H1 (cell line): ENCODE measurements around the gene SCARB1. TPM values are rescaled to one million over a fixed set of nuclear protein-coding genes. Genes with fewer than 3 reads are reported as not detected.

Experiments
- CTCF ChIA-PET: fragments of 300-600 bp; sonication (Branson Sonifier 250); formaldehyde crosslinking; loops from one replicate; lab custom pipeline; 2021; ENCODE audit not compliant: partially characterized antibody; lab: Charles Lee
- POLR2A ChIA-PET: fragments of 300-600 bp; sonication (Branson Sonifier 250); formaldehyde crosslinking; loops from one replicate; lab custom pipeline; 2021; ENCODE audit warnings: inconsistent platforms; ENCODE audit not compliant: partially characterized antibody; lab: Charles Lee
- DNase-seq, 2 experiments: peaks; one replicate each; pipeline versions ENCODE4 v3.0.0 to v3.0.0-alpha.2; 2010 to 2022; ENCODE audit warnings: low spot score in 2 of 2, low read depth in 1 of 2, mixed read lengths in 1 of 2
- FAIRE-seq: peaks from 2 replicates; lab custom pipeline; 2011; peaks lifted over from hg19 to GRCh38; lab: Jason Lieb, UNC
- H2AFZ ChIP-seq: 2 replicates; pipeline ENCODE4 v1.8.1; 2012; ENCODE audit warnings: low read length, inconsistent platforms
- H2AK5ac ChIP-seq: 2 replicates; pipeline ENCODE4 v1.6.1; 2013; ENCODE audit warnings: low read depth, low read length
- H2BK120ac ChIP-seq: replicated peaks from 2 replicates; pipeline ENCODE3; 2013; ENCODE audit warnings: low read depth, low read length, inconsistent platforms
- H2BK12ac ChIP-seq: 2 replicates; pipeline ENCODE4 v1.6.1; 2013; ENCODE audit warnings: low read depth, low read length
- H2BK15ac ChIP-seq: 2 replicates; pipeline ENCODE4 v1.6.1; 2013; ENCODE audit warnings: low read length
- H2BK20ac ChIP-seq: 2 replicates; pipeline ENCODE4 v1.6.1; 2013; ENCODE audit warnings: low read length
- H2BK5ac ChIP-seq: 2 replicates; pipeline ENCODE4 v1.6.1; 2013; ENCODE audit warnings: low read depth, low read length
- H3K14ac ChIP-seq: 2 replicates; pipeline ENCODE4 v1.6.1; 2013; ENCODE audit warnings: inconsistent platforms; ENCODE audit not compliant: insufficient read length
- H3K18ac ChIP-seq: 2 replicates; pipeline ENCODE4 v1.6.1; 2013; ENCODE audit warnings: low read length; ENCODE audit errors: extremely low read depth
- H3K23ac ChIP-seq: 2 replicates; pipeline ENCODE4 v1.6.1; 2013; ENCODE audit warnings: inconsistent platforms; ENCODE audit not compliant: insufficient read length
- H3K23me2 ChIP-seq: 2 replicates; pipeline ENCODE4 v1.6.1; 2013; ENCODE audit warnings: low read depth, low read length
- H3K27ac ChIP-seq: 2 replicates; pipeline ENCODE4 v1.6.1; 2011; ENCODE audit warnings: low read depth, low read length, inconsistent platforms
- H3K27me3 ChIP-seq, 4 experiments: replicated peaks in 1 of 4; 1 replicate in 1 of 4; 2 replicates in 3 of 4; pipeline versions ENCODE4 v1.6.1 to v1.8.1; 2011 to 2013; ENCODE audit warnings: low read length in 3 of 4, mild to moderate bottlenecking in 3 of 4, inconsistent platforms in 2 of 4, mixed read lengths in 2 of 4, moderate library complexity in 1 of 4; ENCODE audit not compliant: control insufficient read depth in 3 of 4, insufficient read depth in 3 of 4; ENCODE audit errors: extremely low read depth in 1 of 4
- H3K36me3 ChIP-seq, 4 experiments: 2 replicates each; pipeline versions ENCODE4 v1.6.1 to v1.8.1; 2011 to 2013; ENCODE audit warnings: mild to moderate bottlenecking in 4 of 4, low read length in 3 of 4, moderate library complexity in 2 of 4, control low read depth in 1 of 4, inconsistent platforms in 1 of 4; ENCODE audit not compliant: insufficient read depth in 4 of 4, control insufficient read depth in 2 of 4
- H3K4ac ChIP-seq: replicated peaks from 2 replicates; pipeline ENCODE3; 2013; ENCODE audit warnings: low read length, low read depth, mixed read lengths, inconsistent platforms; ENCODE audit not compliant: insufficient read length
- H3K4me1 ChIP-seq, 4 experiments: replicated peaks in 1 of 4; 1 replicate in 1 of 4; 2 replicates in 3 of 4; pipeline versions ENCODE4 v1.6.1 to v1.8.1; 2011 to 2013; ENCODE audit warnings: low read length in 3 of 4, inconsistent platforms in 2 of 4, mixed read lengths in 1 of 4; ENCODE audit not compliant: insufficient read depth in 4 of 4, control insufficient read depth in 3 of 4
- H3K4me2 ChIP-seq, 2 experiments: 2 replicates each; pipeline versions ENCODE4 v1.6.1 to v1.8.1; 2011 to 2013; ENCODE audit warnings: low read depth in 2 of 2, low read length in 2 of 2, control low read depth in 1 of 2, inconsistent platforms in 1 of 2, mild to moderate bottlenecking in 1 of 2; ENCODE audit not compliant: insufficient read depth in 1 of 2
- H3K4me3 ChIP-seq, 4 experiments: fragments of 200-600, 300-600 bp in 1 of 4; sonication (generic), shearing (Covaris generic), sonication (Bioruptor Twin) in 1 of 4; 2 replicates each; pipeline versions ENCODE4 v1.5.1 to v1.8.1; 2011 to 2016; ENCODE audit warnings: low read length in 4 of 4, low read depth in 3 of 4, control low read depth in 2 of 4, inconsistent platforms in 2 of 4, mild to moderate bottlenecking in 2 of 4, mixed read lengths in 1 of 4, moderate library complexity in 1 of 4; ENCODE audit not compliant: insufficient read depth in 2 of 4; ENCODE audit errors: extremely low read depth in 1 of 4
- H3K56ac ChIP-seq: replicated peaks from 2 replicates; pipeline ENCODE3; 2013; ENCODE audit warnings: low read depth, mild to moderate bottlenecking, mixed read lengths, low read length, inconsistent platforms; ENCODE audit not compliant: insufficient read length
- H3K79me1 ChIP-seq: 2 replicates; pipeline ENCODE4 v1.6.1; 2013; ENCODE audit warnings: low read depth, low read length, control low read depth
- H3K79me2 ChIP-seq, 2 experiments: 2 replicates each; pipeline versions ENCODE4 v1.6.1 to v1.8.1; 2012 to 2013; ENCODE audit warnings: low read length in 2 of 2, mild to moderate bottlenecking in 2 of 2, inconsistent platforms in 1 of 2; ENCODE audit not compliant: insufficient read depth in 2 of 2, control insufficient read depth in 1 of 2
- H3K9ac ChIP-seq, 4 experiments: replicated peaks in 1 of 4; 1 replicate in 1 of 4; 2 replicates in 3 of 4; pipeline versions ENCODE4 v1.6.1 to v1.8.1; 2011 to 2013; ENCODE audit warnings: low read depth in 3 of 4, low read length in 3 of 4, control low read depth in 2 of 4, mild to moderate bottlenecking in 2 of 4, moderate library complexity in 2 of 4, inconsistent platforms in 1 of 4; ENCODE audit errors: extremely low read depth in 1 of 4
- H3K9me3 ChIP-seq, 2 experiments: 2 replicates each; pipeline versions ENCODE4 v1.6.1 to v1.8.1; 2012 to 2013; ENCODE audit warnings: mild to moderate bottlenecking in 2 of 2, moderate library complexity in 2 of 2, control low read depth in 1 of 2, inconsistent platforms in 1 of 2, low read depth in 1 of 2, low read length in 1 of 2, mixed read lengths in 1 of 2; ENCODE audit not compliant: insufficient read depth in 2 of 2
- H4K20me1 ChIP-seq, 2 experiments: replicated peaks in 1 of 2; 2 replicates each; pipeline versions ENCODE3 to v1.8.1; 2011 to 2013; ENCODE audit warnings: inconsistent platforms in 2 of 2, low read length in 2 of 2, mild to moderate bottlenecking in 1 of 2; ENCODE audit not compliant: insufficient read depth in 2 of 2, control insufficient read depth in 1 of 2
- H4K5ac ChIP-seq: 2 replicates; pipeline ENCODE4 v1.6.1; 2013; ENCODE audit warnings: low read length, low read depth, mixed read lengths, inconsistent platforms; ENCODE audit not compliant: insufficient read length
- H4K8ac ChIP-seq: 2 replicates; pipeline ENCODE4 v1.8.0; 2013; ENCODE audit warnings: mild to moderate bottlenecking, moderate library complexity, low read length, inconsistent platforms; ENCODE audit not compliant: insufficient read depth; ENCODE audit errors: extremely low read depth
- H4K91ac ChIP-seq: replicated peaks from 2 replicates; pipeline ENCODE3; 2013; ENCODE audit warnings: low read length, mixed read lengths, inconsistent platforms; ENCODE audit not compliant: insufficient read length
- CEBPB ChIP-seq: IDR thresholded peaks from 2 replicates; pipeline ENCODE4 v1.6.1; 2012; ENCODE audit warnings: low read depth, low read length
- SP2 ChIP-seq: IDR thresholded peaks from 2 replicates; pipeline ENCODE4 v1.6.1; 2012; ENCODE audit warnings: mild to moderate bottlenecking, low read length, inconsistent platforms
- polyA plus RNA-seq, 7 experiments: library from polyadenylated mRNA; depleted of rRNA in 3 of 7; stranded (reverse) in 5 of 7; unstranded in 2 of 7; fragments of >200 nt in 5 of 7; fragments of 200-250 nt in 2 of 7; gene quantifications; 1 replicate in 5 of 7; 2 replicates in 1 of 7; 4 replicates in 1 of 7; pipeline versions ENCODE4 v1.2.1 to v1.2.3, GENCODE V29; 2011 to 2013; ENCODE audit warnings: missing spikeins in 2 of 7, mixed read lengths in 2 of 7
- total RNA-seq: library from RNA; stranded (reverse); fragmentation: NEBNext Ultra II Directional; extraction: Animal tissue kit (Norgen Biotek cat#: 25700); gene quantifications from 2 replicates; pipeline ENCODE4 v1.2.1, GENCODE V29; 2021

The SCARB1 gene
- total and polyA plus RNA-seq, 2 of the 8 experiments (the other 6 are each of a cell fraction or from before 2014, with no cell fraction given): 45.3 to 57.1 TPM

DNA sequence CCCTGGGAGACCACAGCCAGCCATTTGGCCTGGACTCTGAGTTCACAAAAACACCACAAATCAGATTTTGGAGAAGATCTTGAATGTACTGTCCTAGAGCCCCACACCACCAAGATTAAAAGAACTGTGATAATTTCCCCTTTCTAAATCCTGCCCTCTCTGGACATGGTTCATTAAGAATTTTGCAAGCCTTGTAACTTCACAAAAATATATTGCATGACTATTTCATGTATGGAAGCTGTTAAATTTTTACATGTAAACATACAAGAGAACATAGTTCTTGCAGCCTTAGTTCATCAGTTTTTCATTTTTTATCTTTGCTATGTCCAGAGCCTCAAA is 97.0 kb downstream of the SCARB1 start:
- peaks cover 8 to 17% of the 10 kb centered on the region in 2 experiments; a peak in 3 of 4 replicates for H3K9me3 ChIP-seq
- no peaks in the 10 kb centered on the region for H4K20me1 ChIP-seq
- no peak overlapping the region for H4K91ac ChIP-seq
- H4K5ac ChIP-seq: no peak overlapping the region
- no peaks in the 10 kb centered on the region; a peak in 2 of 7 replicates for H3K27me3 ChIP-seq
- ChIA-PET POLR2A (no interaction called here), CTCF (interaction anchor here (0.6 to 9.3 kb wide), 19 partner anchors 13 to 468 kb away, joined by 3 to 159 read pairs (median 4); no protein-coding TSS in a partner anchor)
- no peak overlapping the region for H2BK5ac ChIP-seq
- no peak overlapping the region for H3K18ac ChIP-seq
- TF ChIP-seq SP2 (no peak), CEBPB (no peak)
- no peak overlapping the region for H4K8ac ChIP-seq
- H3K27ac ChIP-seq: no peak overlapping the region
- no peak overlapping the region for H2BK12ac ChIP-seq
- no peak overlapping the region for H3K14ac ChIP-seq
- H3K79me2 ChIP-seq: no peaks in the 10 kb centered on the region
- no peak overlapping the region for H3K4ac ChIP-seq
- H3K23ac ChIP-seq: no peak overlapping the region
- FAIRE-seq (no peak), DNase-seq (no peak)
- no peak overlapping the region for H2AK5ac ChIP-seq
- H2BK120ac ChIP-seq: no peak overlapping the region
- H2BK20ac ChIP-seq: no peak overlapping the region
- peaks cover 0 to 3% (median under 1%) of the 10 kb centered on the region in 4 experiments; a peak in 4 of 7 replicates for H3K4me1 ChIP-seq
- H2AFZ ChIP-seq: no peak overlapping the region
- H3K4me2 ChIP-seq: no peak overlapping the region
- no peak overlapping the region for H3K4me3 ChIP-seq
- H2BK15ac ChIP-seq: no peak overlapping the region
- no peaks in the 10 kb centered on the region for H3K23me2 ChIP-seq
- H3K56ac ChIP-seq: no peak overlapping the region
- no peak overlapping the region for H3K9ac ChIP-seq
- no peaks in the 10 kb centered on the region for H3K36me3 ChIP-seq
- no peaks in the 10 kb centered on the region; the same call in 1 of the 2 replicates for H3K79me1 ChIP-seq
